ENCODE measurements around the gene CCKAR.

The CCKAR gene

GRCh38 chr4:26489101-26489985 is 941 bp downstream of the CCKAR start:
- DNase-seq: no peak

GRCh38 chr4:26485684-26486083 is 4.6 kb downstream of the CCKAR start:
- DNase-seq: no peak

- DNase-seq: no peak
Measured at GRCh38 chr4:26484516-26484915, 5.8 kb downstream of the CCKAR start.

GRCh38 chr4:26484032-26484515 is 6.2 kb downstream of the CCKAR start:
- no peak for DNase-seq

- DNase-seq: no peak
Measured at GRCh38 chr4:26482508-26483462, 7.5 kb downstream of the CCKAR start.

- no peak for DNase-seq
Measured at GRCh38 chr4:26478330-26478729, 12.0 kb downstream of the CCKAR start.

GRCh38 chr4:26476545-26476944 is 13.7 kb downstream of the CCKAR start:
- no peak for DNase-seq

- no peak for DNase-seq
Measured at GRCh38 chr4:26475716-26476115, 14.6 kb downstream of the CCKAR start.

GRCh38 chr4:26474551-26474950 is 15.7 kb downstream of the CCKAR start:
- DNase-seq: no peak

GRCh38 chr4:26473893-26474292 is 16.4 kb downstream of the CCKAR start:
- DNase-seq: no peak

- DNase-seq: no peak
Measured at GRCh38 chr4:26471890-26472289, 18.4 kb downstream of the CCKAR start.

- no peak for DNase-seq
Measured at GRCh38 chr4:26468977-26469376, 21.3 kb downstream of the CCKAR start.

- no peak for DNase-seq
Measured at GRCh38 chr4:26468283-26468949, 21.9 kb downstream of the CCKAR start.

GRCh38 chr4:26467724-26468123 is 22.6 kb downstream of the CCKAR start:
- no peak for DNase-seq

GRCh38 chr4:26466578-26467270 is 23.6 kb downstream of the CCKAR start:
- no peak for DNase-seq

GRCh38 chr4:26464420-26465095 is 25.7 kb downstream of the CCKAR start:
- DNase-seq: no peak

GRCh38 chr4:26463386-26463785 is 26.9 kb downstream of the CCKAR start:
- no peak for DNase-seq

- DNase-seq: no peak
Measured at GRCh38 chr4:26462874-26463273, 27.4 kb downstream of the CCKAR start.

- no peak for DNase-seq
Measured at GRCh38 chr4:26459756-26460530, 30.3 kb downstream of the CCKAR start.

GRCh38 chr4:26459054-26459755 is 31.1 kb downstream of the CCKAR start:
- no peak for DNase-seq

Data from NCI-H524 treated with DMSO at 0.1 percent for 48 hours (cell line).